ES-I3 (cell line): ENCODE measurements around the gene SCAF4.
"Not testable (repeated sequence)": the region's sequence is repeated elsewhere in the genome, so short reads cannot be mapped to it uniquely, and the experiment has no call there.

Experiments used
- H3K36me3 ChIP-seq: 2 replicates; pipeline ENCODE4 v1.6.1; 2013; ENCODE audit warnings: mild to moderate bottlenecking, low read length, control low read depth, moderate library complexity; ENCODE audit not compliant: insufficient read depth
- H3K4me1 ChIP-seq: 2 replicates; pipeline ENCODE4 v1.6.1; 2013; ENCODE audit warnings: mild to moderate bottlenecking, control low read depth, low read length; ENCODE audit not compliant: insufficient read depth
- H3K9ac ChIP-seq: 2 replicates; pipeline ENCODE4 v1.6.1; 2013; ENCODE audit warnings: low read depth, mild to moderate bottlenecking, low read length, moderate library complexity
- H3K9me3 ChIP-seq: 2 replicates; pipeline ENCODE4 v1.6.1; 2013; ENCODE audit warnings: mild to moderate bottlenecking, low read length, moderate library complexity; ENCODE audit not compliant: control insufficient read depth, insufficient read depth

The SCAF4 gene

GRCh38 chr21:31665397-31665796 is 66.5 kb downstream of the SCAF4 start:
- peaks cover 21% of the 10 kb centered on the region for H3K4me1 ChIP-seq
- 0 out of 2 replicates have a peak, but pooled peaks cover 3% of the 10 kb centered on the region for H3K36me3 ChIP-seq
- no peak overlapping the region for H3K9ac ChIP-seq
- H3K9me3 ChIP-seq = no peaks in the 10 kb centered on the region

GRCh38 chr21:31663584-31664249 is 68.2 kb downstream of the SCAF4 start:
- Histone ChIP-seq H3K9ac (no peak overlapping the region), H3K36me3 (no peaks in the 10 kb centered on the region), H3K4me1 (peaks cover 14% of the 10 kb centered on the region), H3K9me3 (no peaks in the 10 kb centered on the region)

DNA sequence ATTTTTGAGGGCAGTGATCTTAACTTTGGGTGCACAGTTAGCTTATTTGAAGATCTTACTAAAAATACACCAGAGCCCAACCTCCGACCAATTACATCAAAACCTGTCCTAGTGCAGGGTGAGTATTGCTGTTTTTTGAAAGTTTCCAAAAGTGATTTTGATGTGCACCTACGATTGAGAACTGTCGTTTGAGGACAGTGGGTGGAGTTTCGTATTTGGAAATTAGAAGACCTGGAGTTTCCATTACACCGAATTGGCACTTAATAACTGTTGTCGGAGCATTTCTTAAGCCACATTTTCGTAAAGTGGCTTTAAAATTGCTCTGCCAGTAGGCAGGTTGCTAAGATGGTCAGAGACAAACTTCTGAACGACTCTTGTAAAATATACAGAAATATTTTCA is 71.3 kb downstream of the SCAF4 start:
- H3K9me3 ChIP-seq = no peaks in the 10 kb centered on the region
- H3K4me1 ChIP-seq = no peaks in the 10 kb centered on the region; the same call in 1 of the 2 replicates
- H3K36me3 ChIP-seq = no peaks in the 10 kb centered on the region
- peak overlapping the region; percentile 74 for H3K9ac ChIP-seq

GRCh38 chr21:31660259-31660565 is 71.7 kb downstream of the SCAF4 start:
- H3K36me3 ChIP-seq = no peaks in the 10 kb centered on the region
- peak overlapping the region; percentile 74 for H3K9ac ChIP-seq
- no peaks in the 10 kb centered on the region for H3K9me3 ChIP-seq
- no peaks in the 10 kb centered on the region for H3K4me1 ChIP-seq

DNA sequence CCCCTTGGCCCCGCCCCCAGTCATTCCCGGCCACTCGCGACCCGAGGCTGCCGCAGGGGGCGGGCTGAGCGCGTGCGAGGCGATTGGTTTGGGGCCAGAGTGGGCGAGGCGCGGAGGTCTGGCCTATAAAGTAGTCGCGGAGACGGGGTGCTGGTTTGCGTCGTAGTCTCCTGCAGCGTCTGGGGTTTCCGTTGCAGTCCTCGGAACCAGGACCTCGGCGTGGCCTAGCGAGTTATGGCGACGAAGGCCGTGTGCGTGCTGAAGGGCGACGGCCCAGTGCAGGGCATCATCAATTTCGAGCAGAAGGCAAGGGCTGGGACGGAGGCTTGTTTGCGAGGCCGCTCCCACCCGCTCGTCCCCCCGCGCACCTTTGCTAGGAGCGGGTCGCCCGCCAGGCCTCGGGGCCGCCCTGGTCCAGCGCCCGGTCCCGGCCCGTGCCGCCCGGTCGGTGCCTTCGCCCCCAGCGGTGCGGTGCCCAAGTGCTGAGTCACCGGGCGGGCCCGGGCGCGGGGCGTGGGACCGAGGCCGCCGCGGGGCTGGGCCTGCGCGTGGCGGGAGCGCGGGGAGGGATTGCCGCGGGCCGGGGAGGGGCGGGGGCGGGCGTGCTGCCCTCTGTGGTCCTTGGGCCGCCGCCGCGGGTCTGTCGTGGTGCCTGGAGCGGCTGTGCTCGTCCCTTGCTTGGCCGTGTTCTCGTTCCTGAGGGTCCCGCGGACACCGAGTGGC is 72.2 kb downstream of the SCAF4 start, which contains the start of gene SOD1:
SOD1 (plus strand) TSS at position 158 of the 723 bp plus-strand sequence; CDS start at position 235, 77 bp downstream.
- Histone ChIP-seq H3K9me3 (no peaks in the 10 kb centered on the region), H3K9ac (peak within 1 kb of the TSS; percentile 74), H3K4me1 (no peaks in the 10 kb centered on the region), H3K36me3 (no peaks in the 10 kb centered on the region)

- H3K9me3 ChIP-seq = no peaks in the 10 kb centered on the region
- no peaks in the 10 kb centered on the region for H3K4me1 ChIP-seq
- H3K36me3 ChIP-seq = no peaks in the 10 kb centered on the region
- H3K9ac ChIP-seq = peak overlapping the region; percentile 74
Measured at GRCh38 chr21:31659286-31659535, 72.7 kb downstream of the SCAF4 start.

- H3K36me3 ChIP-seq = no peaks in the 10 kb centered on the region
- no peaks in the 10 kb centered on the region for H3K9me3 ChIP-seq
- H3K9ac ChIP-seq = no peak overlapping the region
- H3K4me1 ChIP-seq = no peaks in the 10 kb centered on the region
Measured at GRCh38 chr21:31658053-31658452, 73.9 kb downstream of the SCAF4 start.

- no peaks in the 10 kb centered on the region for H3K36me3 ChIP-seq
- no peaks in the 10 kb centered on the region for H3K9me3 ChIP-seq
- H3K9ac ChIP-seq = no peak overlapping the region
Measured at GRCh38 chr21:31656199-31657095, 75.5 kb downstream of the SCAF4 start.

DNA sequence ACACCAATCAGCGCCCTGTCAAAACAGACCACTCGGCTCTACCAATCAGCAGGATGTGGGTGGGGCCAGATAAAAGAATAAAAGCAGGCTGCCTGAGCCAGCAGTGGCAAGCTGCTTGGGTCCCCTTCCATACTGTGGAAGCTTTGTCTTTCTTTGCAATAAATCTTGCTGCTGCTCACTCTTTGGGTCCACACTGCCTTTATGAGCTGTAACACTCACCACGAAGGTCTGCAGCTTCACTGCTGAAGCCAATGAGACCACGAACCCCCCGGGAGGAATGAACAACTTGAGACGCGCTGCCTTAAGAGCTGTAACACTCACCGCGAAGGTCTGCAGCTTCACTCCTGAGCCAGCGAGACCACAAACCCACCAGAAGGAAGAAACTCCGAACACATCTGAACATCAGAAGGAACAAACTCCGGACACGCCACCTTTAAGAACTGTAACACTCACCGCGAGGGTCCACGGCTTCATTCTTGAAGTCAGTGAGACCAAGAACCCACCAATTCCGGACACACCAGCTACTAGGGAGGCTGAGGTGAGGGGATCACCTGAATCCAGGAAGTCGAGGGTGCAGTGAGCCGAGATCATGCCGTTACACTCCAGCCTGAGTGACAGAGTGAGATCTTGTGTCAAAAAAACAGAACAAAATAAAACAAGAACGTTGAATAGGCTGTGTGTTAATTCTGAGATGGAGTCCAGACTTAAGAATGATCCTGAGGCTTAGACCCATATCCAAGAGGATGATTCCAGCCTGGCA is 76.9 kb downstream of the SCAF4 start:
- H3K9ac ChIP-seq, H3K4me1 ChIP-seq, H3K36me3 ChIP-seq, H3K9me3 ChIP-seq: not testable (repeated sequence)

More at GRCh38 chr21:31656199-31657095, 75.5 kb downstream of the SCAF4 start:
- H3K4me1 ChIP-seq = no peaks in the 10 kb centered on the region

DNA sequence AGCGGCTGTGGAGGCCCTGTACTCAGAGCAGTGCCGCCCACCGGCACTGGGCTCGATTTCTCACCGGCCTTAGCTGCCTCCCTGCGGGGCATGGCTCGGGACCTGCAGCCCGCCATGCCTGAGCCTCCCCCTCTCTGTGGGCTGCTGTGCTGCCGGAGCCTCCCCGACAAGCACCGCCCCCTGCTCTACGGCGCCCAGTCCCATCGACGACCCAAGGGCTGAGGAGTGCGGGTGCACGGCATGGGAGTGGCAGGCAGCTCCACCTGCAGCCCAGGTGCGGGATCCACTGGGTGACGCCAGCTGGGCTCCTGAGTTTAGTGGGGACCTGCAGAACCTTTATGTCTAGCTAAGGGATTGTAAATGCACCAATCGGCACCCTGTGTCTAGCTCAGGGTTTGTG is 77.6 kb downstream of the SCAF4 start:
- no peaks in the 10 kb centered on the region for H3K36me3 ChIP-seq
- no peaks in the 10 kb centered on the region for H3K4me1 ChIP-seq
- H3K9ac ChIP-seq = no peak overlapping the region
- H3K9me3 ChIP-seq = no peaks in the 10 kb centered on the region

DNA sequence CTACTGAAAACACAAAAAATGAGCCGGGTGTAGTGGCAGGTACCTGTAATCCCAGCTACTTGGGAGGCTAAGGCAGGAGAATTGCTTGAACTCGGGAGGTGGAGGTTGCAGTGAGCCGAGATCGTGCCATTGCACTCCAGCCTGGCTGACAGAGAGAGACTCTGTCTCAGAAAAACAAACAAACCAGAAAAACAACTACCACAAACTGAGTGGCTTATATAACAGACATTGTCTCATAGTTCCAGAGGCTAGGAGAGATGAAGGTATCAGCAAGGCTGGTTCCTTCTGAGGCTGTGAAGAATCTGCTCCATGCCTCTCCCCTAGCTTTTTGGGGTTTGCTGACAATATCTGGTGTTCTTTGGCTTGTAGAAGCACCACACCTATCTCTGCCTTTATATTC is 80.4 kb downstream of the SCAF4 start:
- H3K9me3 ChIP-seq, H3K9ac ChIP-seq, H3K36me3 ChIP-seq, H3K4me1 ChIP-seq: not testable (repeated sequence)

- H3K9me3 ChIP-seq = no peaks in the 10 kb centered on the region
- no peaks in the 10 kb centered on the region for H3K4me1 ChIP-seq
- H3K9ac ChIP-seq = no peak overlapping the region
- H3K36me3 ChIP-seq = no peaks in the 10 kb centered on the region
Measured at GRCh38 chr21:31650930-31651329, 81.0 kb downstream of the SCAF4 start.

GRCh38 chr21:31647650-31648049 is 84.3 kb downstream of the SCAF4 start:
- Histone ChIP-seq H3K9ac (no peak overlapping the region), H3K36me3 (no peaks in the 10 kb centered on the region), H3K9me3 (no peaks in the 10 kb centered on the region), H3K4me1 (no peaks in the 10 kb centered on the region)

DNA sequence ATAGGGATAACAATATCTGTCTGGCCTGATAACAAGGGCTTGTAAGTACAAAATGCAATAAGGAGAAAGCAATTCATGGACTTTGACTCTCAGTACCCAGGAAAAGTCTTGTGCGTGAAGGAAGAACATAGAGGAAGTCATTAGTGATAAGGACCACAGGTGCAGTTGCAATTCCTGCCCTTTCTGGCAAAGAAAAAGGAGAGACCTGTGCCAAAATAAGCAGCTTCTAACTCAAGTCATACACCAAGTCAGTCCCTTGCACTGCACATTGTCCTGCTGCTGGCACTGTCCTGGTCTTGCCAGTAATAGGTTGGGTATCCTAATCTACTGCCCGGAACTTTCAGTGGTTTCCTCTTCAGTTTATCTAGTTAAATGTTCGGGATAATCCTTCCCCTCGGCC is 87.3 kb downstream of the SCAF4 start:
- H3K4me1 ChIP-seq = no peaks in the 10 kb centered on the region
- H3K9ac ChIP-seq = no peak overlapping the region
- no peaks in the 10 kb centered on the region for H3K9me3 ChIP-seq
- no peaks in the 10 kb centered on the region for H3K36me3 ChIP-seq
